Measurements from ENCODE around the gene KRT74. TPM values are rescaled to one million over a fixed set of nuclear protein-coding genes. Genes with fewer than 3 reads are reported as not detected.

Gene KRT74
- total and polyA plus RNA-seq, 9 of the 15 experiments (the other 6 are each of a cell fraction or from before 2014, with no cell fraction given), result not detected

DNA sequence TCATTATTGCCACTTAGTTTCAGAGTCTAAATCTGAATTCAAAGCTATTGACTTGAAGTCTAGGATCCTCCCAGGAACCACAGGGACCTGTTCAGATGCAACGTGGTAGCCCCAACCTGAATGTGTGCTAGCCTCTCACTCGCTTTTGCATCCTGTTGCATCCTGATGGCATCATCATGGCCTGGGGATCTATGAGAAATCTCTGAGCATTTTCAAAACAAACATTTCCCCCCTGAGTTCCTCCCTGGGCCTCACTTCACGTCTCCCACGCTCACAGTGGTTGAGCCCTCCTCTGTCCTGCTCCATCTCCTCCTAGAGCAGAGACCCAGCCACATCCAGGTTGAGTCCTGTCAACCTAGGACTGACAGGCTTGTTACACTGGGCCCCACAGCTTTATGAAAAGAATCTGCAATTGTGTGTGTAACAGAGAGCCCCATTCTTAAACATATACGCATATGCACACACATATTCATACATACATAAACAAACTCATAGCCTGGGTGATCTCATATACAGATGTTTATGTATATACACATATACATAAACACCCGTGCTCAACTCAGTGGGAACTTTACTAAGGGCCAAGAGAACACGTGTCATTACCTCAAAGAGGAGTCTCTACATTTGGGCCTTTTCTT is 33.1 kb upstream of the KRT74 start (continued):
- TF ChIP-seq CREB1 (IDR thresholded peaks at IDR 0.05), result no peak
- no peak for TF ChIP-seq CREB1 (CRISPR knock-in tag; IDR thresholded peaks at IDR 0.05)
- TF ChIP-seq SMAD1 (IDR thresholded peaks at IDR 0.05; ENCODE audit: low read depth, low read length, partially characterized antibody), result no peak
- no peak for TF ChIP-seq ZC3H8 (IDR thresholded peaks at IDR 0.05)
- no peak for TF ChIP-seq KLF10 (CRISPR knock-in tag; IDR thresholded peaks at IDR 0.05)
- no peak for TF ChIP-seq ARID1B (IDR thresholded peaks at IDR 0.05)
- TF ChIP-seq CXXC5 (CRISPR knock-in tag; IDR thresholded peaks at IDR 0.05), result peak; percentile 35; the same call in 1 of the 2 replicates
- no peak for TF ChIP-seq ZNF445 (CRISPR knock-in tag; IDR thresholded peaks at IDR 0.05; ENCODE audit: low read depth)
- no peak for TF ChIP-seq ZNF507 (tag; conservative IDR thresholded peaks at IDR 0.05)
- TF ChIP-seq, protein P1, sequence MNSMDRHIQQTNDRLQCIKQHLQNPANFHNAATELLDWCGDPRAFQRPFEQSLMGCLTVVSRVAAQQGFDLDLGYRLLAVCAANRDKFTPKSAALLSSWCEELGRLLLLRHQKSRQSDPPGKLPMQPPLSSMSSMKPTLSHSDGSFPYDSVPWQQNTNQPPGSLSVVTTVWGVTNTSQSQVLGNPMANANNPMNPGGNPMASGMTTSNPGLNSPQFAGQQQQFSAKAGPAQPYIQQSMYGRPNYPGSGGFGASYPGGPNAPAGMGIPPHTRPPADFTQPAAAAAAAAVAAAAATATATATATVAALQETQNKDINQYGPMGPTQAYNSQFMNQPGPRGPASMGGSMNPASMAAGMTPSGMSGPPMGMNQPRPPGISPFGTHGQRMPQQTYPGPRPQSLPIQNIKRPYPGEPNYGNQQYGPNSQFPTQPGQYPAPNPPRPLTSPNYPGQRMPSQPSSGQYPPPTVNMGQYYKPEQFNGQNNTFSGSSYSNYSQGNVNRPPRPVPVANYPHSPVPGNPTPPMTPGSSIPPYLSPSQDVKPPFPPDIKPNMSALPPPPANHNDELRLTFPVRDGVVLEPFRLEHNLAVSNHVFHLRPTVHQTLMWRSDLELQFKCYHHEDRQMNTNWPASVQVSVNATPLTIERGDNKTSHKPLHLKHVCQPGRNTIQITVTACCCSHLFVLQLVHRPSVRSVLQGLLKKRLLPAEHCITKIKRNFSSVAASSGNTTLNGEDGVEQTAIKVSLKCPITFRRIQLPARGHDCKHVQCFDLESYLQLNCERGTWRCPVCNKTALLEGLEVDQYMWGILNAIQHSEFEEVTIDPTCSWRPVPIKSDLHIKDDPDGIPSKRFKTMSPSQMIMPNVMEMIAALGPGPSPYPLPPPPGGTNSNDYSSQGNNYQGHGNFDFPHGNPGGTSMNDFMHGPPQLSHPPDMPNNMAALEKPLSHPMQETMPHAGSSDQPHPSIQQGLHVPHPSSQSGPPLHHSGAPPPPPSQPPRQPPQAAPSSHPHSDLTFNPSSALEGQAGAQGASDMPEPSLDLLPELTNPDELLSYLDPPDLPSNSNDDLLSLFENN (IDR thresholded peaks at IDR 0.05; ENCODE audit: low read depth in 2 of 2, low read length in 2 of 2), result no peak
- no peak for TF ChIP-seq ETV5 (CRISPR knock-in tag; IDR thresholded peaks at IDR 0.05; ENCODE audit: low read depth)
- TF ChIP-seq CBX1 (IDR thresholded peaks at IDR 0.05; ENCODE audit: low read depth), result no peak
- no peak for TF ChIP-seq TFAM (CRISPR knock-in tag; conservative IDR thresholded peaks at IDR 0.05)
- no peak for TF ChIP-seq ZEB2 (IDR thresholded peaks at IDR 0.05)
- peak; percentile 82 for TF ChIP-seq ATF4 (CRISPR knock-in tag; IDR thresholded peaks at IDR 0.05)
- no peak for TF ChIP-seq SUPT5H (IDR thresholded peaks at IDR 0.05)
- TF ChIP-seq, protein P2, sequence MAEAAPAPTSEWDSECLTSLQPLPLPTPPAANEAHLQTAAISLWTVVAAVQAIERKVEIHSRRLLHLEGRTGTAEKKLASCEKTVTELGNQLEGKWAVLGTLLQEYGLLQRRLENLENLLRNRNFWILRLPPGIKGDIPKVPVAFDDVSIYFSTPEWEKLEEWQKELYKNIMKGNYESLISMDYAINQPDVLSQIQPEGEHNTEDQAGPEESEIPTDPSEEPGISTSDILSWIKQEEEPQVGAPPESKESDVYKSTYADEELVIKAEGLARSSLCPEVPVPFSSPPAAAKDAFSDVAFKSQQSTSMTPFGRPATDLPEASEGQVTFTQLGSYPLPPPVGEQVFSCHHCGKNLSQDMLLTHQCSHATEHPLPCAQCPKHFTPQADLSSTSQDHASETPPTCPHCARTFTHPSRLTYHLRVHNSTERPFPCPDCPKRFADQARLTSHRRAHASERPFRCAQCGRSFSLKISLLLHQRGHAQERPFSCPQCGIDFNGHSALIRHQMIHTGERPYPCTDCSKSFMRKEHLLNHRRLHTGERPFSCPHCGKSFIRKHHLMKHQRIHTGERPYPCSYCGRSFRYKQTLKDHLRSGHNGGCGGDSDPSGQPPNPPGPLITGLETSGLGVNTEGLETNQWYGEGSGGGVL (CRISPR knock-in tag; IDR thresholded peaks at IDR 0.05), result no peak
- TF ChIP-seq SMAD2 (IDR thresholded peaks at IDR 0.05; ENCODE audit: low read depth, low read length), result no peak
- no peak for TF ChIP-seq NONO (IDR thresholded peaks at IDR 0.05; ENCODE audit: low read depth in 2 of 2, low read length in 1 of 2)
- no peak for TF ChIP-seq NFIC (IDR thresholded peaks at IDR 0.05)
- TF ChIP-seq NFE2L1 (tag; IDR thresholded peaks at IDR 0.05; ENCODE audit: borderline replicate concordance, low read depth), result no peak
- TF ChIP-seq ELF4 (CRISPR knock-in tag; IDR thresholded peaks at IDR 0.05), result no peak
- TF ChIP-seq, protein P3, sequence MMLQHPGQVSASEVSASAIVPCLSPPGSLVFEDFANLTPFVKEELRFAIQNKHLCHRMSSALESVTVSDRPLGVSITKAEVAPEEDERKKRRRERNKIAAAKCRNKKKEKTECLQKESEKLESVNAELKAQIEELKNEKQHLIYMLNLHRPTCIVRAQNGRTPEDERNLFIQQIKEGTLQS (IDR thresholded peaks at IDR 0.05), result peak; percentile 30; the same call in 1 of the 2 replicates
- TF ChIP-seq, protein P3 (CRISPR knock-in tag; conservative IDR thresholded peaks at IDR 0.05), result no peak
